HL-60 (cell line): ENCODE data around the gene SERTAD3.

Experiments used
- DNase-seq, 2 experiments: peaks; one replicate each; pipeline ENCODE4 v3.0.0-alpha.2; 2010 to 2020; ENCODE audit warnings: low read depth in 1 of 2, low spot score in 1 of 2
- H3K27ac ChIP-seq: fragments of 250-450 bp; sonication (Bioruptor Pico); replicated peaks from 2 replicates; pipeline ENCODE4 v1.5.1; 2020; ENCODE audit warnings: mild to moderate bottlenecking, moderate library complexity
- H3K27me3 ChIP-seq: fragments of 250-450 bp; sonication (Bioruptor Pico); 2 replicates; pipeline ENCODE4 v1.5.1; 2021; ENCODE audit warnings: mild to moderate bottlenecking, moderate library complexity; ENCODE audit not compliant: insufficient read depth, poor library complexity, severe bottlenecking
- H3K4me3 ChIP-seq: replicated peaks from 2 replicates; pipeline ENCODE4 v1.5.1; 2011; ENCODE audit warnings: mild to moderate bottlenecking, control low read depth, low read length; ENCODE audit not compliant: insufficient read depth
- GABPA ChIP-seq: IDR thresholded peaks from 2 replicates; pipeline ENCODE4 v1.6.1; 2012; ENCODE audit warnings: low read depth
- POLR2AphosphoS5 ChIP-seq: IDR thresholded peaks from 2 replicates; pipeline ENCODE4 v1.6.1; 2012; ENCODE audit warnings: low read depth
- REST ChIP-seq: IDR thresholded peaks from 2 replicates; pipeline ENCODE4 v1.6.1; 2012; ENCODE audit warnings: low read depth; ENCODE audit not compliant: insufficient replicate concordance
- SPI1 ChIP-seq: IDR thresholded peaks from 2 replicates; pipeline ENCODE4 v1.6.1; 2012; ENCODE audit warnings: low read depth, mild to moderate bottlenecking, borderline replicate concordance
- TF ChIP-seq, protein P1 (sequence below): IDR thresholded peaks from one replicate; pipeline ENCODE4 v1.5.1; 2011; ENCODE audit warnings: low read length, control low read depth, inconsistent platforms; ENCODE audit not compliant: insufficient read depth

Gene SERTAD3

GRCh38 chr19:40392123-40392522, 52.0 kb downstream of the SERTAD3 start:
- H3K27me3 ChIP-seq: peaks cover 2% of the 10 kb centered on the region
- H3K27ac ChIP-seq: no peak overlapping the region
- TF ChIP-seq, protein P1, sequence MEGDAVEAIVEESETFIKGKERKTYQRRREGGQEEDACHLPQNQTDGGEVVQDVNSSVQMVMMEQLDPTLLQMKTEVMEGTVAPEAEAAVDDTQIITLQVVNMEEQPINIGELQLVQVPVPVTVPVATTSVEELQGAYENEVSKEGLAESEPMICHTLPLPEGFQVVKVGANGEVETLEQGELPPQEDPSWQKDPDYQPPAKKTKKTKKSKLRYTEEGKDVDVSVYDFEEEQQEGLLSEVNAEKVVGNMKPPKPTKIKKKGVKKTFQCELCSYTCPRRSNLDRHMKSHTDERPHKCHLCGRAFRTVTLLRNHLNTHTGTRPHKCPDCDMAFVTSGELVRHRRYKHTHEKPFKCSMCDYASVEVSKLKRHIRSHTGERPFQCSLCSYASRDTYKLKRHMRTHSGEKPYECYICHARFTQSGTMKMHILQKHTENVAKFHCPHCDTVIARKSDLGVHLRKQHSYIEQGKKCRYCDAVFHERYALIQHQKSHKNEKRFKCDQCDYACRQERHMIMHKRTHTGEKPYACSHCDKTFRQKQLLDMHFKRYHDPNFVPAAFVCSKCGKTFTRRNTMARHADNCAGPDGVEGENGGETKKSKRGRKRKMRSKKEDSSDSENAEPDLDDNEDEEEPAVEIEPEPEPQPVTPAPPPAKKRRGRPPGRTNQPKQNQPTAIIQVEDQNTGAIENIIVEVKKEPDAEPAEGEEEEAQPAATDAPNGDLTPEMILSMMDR: no peak
- no peak for TF ChIP-seq POLR2AphosphoS5
- no peak for TF ChIP-seq SPI1
- TF ChIP-seq REST: no peak
- no peak for TF ChIP-seq GABPA
- DNase-seq: no peak
- no peak overlapping the region for H3K4me3 ChIP-seq
